ENCODE measurements around the gene CXCL8.
"Not testable (repeated sequence)": the region's sequence is repeated elsewhere in the genome, so short reads cannot be mapped to it uniquely, and the experiment has no call there.

CXCL8 gene

DNA sequence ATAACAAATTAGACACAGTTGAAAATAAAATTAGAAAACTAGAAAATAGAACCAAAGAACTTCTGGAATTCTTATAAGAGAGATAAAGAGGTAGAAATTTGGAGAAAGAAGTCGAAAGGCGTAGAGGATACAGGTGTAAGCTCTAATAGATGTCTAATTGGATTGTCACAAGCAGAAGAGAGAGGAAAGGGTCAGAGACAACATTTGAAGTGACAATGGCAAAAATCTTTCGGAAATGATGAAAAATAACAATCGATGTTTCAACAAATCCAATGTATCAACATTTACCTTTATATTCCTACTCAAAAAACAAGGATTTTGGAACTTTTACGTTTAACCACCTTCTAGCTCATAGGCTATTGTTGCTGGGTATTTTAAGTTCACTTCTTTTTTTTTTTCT is 3.8 kb downstream of the CXCL8 start:
- DNase-seq = no peak

DNA sequence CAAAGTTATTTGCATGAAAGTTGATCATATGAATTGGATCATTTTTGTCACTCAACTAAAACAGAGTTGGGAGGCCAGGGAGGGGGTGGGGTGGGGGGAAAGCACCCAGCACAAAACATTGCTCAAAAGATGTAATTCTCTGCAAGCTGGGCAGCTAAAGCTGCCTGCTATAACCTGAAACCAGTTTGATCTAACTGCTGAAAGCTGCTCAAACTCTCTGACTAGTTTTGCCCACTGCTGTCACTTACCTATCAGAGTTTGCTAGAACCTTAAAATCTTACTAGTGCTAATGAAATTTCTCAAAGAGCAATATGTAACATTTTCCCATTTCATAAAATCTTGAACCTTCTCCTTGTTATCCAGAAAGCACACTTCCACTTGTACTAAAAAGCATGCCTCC is 10.4 kb downstream of the CXCL8 start:
- DNase-seq = no peak

DNA sequence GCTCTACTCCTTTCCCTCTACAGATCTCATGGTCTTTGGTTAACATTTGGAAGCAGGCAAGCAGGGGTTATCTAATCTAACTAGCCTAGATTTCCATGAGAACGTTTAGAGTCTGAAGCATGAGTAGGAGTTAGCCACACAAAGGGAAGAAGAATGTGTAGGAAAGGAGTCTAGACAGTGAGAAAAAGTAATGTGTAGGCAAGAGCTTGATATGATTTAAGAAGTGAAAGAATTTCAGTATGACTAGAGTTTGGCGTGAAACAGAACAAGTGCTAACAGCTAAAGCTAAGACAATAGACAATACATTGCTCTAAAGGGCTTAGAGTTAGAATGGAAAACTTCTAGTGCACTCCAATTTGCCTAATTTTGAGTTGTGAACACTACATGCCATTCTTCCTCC is 10.8 kb downstream of the CXCL8 start:
- DNase-seq = no peak

DNA sequence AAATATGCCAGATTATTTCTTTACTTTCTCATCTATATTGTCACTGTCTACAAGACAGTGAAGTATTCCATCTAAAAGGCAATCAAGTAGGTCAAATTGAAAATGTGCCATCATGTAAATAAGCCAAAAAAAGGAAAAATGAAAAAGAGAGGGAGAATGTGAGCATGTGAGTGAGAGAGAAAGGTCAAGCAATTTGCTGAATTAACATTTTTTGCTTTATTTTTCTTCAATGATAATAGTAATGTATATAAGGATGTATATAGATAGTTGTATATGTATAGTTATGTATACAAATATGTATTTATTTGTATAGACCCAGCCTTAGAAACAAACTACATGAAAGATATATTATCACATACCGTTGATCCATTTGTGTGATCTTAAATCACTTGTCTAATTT is 11.5 kb downstream of the CXCL8 start:
- DNase-seq = no peak

DNA sequence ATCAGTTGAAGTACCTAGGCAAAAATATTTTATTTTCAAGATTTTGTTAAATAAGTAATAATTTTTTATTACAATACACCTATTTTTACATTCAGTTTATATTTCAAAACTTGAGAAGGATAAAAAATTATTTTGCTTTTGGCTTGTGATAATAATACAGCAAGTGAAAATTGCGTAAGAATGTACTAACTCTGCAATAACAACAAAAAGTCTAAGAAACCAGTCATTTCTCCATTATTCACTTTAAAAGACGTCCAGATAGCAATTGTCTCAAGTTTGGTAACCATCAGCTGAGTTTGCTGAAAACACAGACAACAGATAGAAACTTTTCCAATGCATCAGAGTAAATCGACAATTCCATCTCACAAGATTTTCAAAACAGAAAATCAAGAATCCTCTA is 12.1 kb downstream of the CXCL8 start:
- DNase-seq = no peak

DNA sequence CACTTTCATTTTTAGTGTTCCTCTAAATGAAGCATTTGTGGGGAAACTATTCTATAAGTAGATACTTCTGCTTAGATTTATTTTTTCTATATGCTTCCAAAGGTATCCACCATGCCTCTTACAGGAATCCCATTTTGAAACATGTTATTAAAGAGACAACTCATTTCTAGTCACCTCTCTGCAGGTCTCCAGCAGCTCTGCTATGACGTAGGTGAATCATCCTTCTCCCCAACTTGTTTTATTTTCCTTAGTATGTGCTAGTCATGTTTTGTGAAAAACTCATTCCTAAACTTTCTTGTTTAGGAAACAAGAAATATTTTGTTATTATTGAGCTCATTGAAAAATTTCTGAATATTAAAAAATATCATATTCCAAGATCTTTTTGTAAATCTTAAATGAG is 12.8 kb downstream of the CXCL8 start:
- DNase-seq = no peak

DNA sequence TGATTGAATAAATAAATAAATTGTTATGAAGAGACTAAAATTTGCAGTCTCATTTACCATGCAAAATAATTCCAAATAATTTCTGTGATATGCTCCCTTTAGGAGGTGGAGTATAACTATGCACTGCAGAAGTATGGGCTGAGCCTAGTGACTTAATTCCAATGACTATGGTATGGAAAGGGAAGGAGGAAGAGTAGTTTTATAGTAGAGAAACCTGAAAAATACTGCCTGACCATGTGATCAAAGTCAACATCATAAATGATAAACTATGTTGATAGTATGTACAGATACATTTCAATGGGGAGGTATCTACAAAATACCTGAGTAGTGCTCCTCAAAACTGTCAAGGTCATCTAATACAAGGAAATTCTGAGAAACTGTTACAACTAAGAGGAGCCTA is 14.6 kb downstream of the CXCL8 start:
- no peak for DNase-seq

DNA sequence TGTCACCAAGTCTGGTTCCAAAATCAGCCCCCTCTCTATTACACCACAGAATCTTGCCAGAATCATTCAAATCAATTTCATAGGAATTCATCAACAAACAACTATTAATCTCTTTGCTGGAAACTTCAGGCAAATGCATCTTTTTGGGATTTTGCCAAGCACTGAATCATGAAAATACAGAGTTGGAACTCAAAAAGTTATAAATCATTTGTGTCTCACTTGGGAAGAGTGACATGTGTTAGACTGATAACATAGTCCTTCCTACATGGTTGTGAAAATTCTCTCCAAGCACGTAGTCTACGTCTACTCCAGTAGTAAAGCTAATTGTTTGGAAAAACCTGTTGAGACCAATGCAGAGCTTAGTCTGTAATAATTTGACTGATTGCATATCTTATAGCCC is 19.0 kb downstream of the CXCL8 start:
- no peak for DNase-seq

DNA sequence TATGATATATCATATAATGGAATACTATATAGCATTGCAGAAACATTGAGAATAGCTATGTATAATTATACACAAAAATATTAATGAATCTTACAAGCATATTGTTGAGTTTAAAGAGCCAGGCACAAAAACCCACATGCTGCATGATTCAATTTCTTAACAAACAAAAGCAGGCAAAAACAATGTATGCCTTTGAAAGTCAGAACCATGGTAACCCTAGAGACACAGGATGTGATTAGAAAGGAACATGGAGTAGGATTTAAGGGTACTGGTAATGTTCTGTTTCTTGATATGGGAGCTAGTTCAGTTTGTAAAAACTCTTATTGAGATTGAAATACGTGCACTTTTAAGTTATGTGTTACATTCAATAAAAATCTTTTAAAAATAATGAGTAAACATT is 21.5 kb downstream of the CXCL8 start:
- DNase-seq = no peak

DNA sequence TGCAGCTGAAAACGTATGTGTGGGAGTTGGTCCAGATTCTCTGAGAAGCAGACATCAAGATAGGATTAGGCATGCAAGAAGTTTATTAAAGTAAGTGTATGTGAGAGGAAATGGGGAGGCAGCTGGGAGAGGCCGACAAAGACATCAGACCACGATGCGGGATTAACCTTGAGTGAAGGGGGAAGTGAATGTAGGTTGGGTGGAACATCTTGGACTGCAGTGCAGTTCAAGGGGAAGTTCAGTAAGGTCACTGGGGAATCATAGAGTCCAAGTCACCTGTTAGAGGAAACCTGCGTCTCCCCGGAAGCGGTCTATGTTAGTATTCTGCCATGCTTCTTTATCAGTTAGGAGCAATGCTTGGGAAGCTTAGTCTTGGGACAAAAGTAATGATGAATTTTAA is 22.0 kb downstream of the CXCL8 start:
- DNase-seq = no peak

DNA sequence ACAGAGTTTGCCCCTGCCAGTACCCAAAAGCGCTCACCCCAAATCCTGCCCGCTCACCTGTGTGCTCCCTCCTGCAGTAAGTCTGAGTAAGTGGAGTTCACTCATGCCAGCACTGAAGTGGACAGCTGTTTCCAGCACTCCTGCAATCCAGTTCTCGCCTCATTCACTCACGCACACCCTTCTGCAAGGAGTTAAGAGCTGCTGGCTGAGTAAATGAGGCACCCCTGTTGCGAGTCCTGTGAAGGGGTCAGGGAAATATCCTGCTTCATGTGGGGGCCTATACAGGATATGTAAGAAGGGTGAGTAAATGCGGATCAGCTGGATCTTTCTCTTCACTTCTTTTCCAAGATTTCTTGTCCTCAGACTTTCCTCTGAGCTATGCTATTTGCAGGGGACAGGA is 23.5 kb downstream of the CXCL8 start:
- no peak for DNase-seq

DNA sequence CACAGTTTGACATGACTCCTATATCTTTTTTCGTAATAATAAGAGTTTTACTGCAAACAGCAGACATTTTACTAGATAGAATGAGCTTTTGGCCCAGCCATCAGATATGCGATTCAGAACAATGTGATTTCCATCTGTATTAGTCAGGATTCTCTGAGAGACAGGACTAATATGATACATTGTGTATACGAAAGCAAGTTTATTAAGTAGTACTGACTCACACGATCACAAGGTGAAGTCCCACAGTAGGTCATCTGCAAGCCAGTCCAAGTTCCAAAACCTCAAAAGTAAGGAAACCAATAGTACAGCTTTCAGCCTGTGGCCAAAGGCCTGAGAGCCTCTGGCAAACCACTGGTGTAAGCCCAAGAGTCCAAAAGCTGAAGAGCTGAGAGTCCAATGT is 24.1 kb downstream of the CXCL8 start:
- DNase-seq = no peak

DNA sequence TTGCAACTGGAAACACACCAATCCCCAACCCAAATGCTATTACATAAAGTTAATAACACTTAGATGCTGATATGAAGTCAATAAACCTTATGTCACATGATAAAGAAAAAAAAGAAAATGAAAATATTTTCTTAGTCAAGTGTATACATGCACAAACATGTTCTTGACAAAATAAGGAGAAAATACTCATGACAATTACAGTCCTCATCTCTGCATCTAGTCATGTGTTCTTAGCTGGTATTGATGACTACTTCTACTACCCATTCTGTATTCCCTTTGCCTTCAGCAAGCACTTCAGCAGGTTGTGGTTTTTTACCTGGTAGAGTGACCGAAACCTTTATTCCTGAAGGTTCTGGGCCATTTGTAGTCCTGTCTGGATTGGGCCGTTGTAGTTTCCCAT is 24.9 kb downstream of the CXCL8 start:
- DNase-seq = no peak

DNA sequence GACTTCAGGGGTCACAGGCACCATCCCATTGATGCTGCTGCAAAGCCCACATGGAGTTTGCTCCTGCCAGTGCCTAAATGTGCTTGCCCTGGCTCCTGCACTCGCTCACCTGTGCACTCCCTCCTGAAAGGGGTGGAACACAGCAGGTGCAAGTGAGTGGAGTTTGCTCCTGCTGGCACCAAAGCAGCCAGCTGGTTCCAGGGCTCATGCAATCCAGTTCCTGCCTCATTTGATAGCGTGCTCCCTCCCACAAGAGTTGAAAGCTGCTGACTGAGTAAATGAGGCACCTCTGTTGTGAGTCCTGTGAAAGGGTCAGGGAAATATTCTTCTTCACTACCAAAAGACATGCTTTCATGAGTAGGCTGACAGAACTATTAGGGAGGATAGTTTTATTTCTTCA is 30.5 kb downstream of the CXCL8 start:
- DNase-seq = no peak

DNA sequence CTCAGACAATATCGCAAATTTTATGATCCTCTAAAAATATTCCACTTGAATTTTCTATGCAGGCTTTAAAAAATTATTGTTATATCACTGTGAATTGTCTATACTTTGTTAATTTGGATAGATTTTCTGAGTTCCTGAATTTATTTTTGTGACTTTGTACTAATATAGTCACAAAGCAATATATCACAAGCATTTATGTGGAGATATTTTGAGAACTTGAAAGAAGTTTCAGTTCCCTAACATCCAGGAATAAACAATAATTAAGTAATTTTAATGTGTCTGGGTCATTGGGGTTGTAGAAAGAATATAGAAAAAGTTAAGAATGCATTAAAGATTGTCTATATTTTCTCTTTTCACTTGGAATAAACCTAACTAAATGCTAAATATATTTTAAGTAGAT is 32.0 kb downstream of the CXCL8 start:
- no peak for DNase-seq

DNA sequence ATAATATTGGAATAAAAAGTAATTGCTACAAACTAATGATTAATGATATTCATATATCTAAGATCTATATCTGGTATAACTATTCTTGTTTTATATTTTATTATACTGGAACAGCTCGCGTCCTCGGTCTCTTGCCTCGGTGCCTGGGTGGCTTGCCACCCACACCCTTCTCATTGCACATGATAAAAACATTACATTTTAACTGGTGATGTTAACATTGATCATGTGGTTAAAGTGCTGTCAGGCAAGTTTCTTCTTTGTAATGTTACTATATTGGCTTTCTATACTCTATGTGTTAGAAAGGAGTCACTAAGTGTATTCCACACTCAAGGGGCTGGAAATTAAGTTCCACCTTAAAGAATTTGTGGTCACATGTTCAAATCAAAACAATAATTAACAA is 34.0 kb downstream of the CXCL8 start:
- DNase-seq = not testable (repeated sequence)

DNA sequence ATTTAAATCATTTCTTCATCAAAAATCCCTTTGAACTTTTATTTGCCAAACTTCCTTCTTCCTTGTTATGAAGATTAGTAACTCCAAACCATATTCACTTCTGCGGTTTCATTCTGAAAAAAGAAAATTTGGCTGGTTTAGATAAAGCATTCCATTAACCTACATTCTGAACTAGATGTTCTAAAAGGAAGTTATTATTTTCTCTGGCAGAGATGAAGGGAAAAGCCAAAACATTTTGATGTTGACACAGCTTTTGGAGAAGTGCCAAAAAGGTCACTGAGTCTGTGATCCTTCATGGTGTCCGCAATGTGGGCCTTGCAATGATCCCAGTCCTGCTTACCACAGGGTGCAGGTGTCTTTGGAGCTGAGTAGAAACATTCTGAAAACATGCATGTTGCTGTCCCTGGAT is 36.0 kb downstream of the CXCL8 start:
- DNase-seq = no peak

DNA sequence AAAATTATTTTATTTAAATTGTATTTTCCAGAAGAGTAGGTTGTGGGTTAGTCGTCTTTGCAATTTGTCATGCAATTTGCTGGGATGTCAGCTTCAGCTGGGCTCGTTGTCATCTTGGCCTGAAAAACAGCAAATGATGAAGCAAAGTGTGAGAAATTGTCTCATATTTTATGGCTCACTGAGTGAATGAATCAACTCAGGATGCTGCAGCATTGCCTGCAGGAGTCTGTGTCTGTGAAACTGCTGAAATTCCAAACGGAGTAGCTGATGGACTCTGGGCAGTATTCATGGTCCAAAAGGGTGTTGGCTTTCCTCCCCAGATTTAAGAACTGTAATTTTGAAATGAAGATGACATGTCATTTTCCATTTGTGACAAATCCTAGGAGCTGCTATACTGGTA is 37.2 kb downstream of the CXCL8 start:
- no peak for DNase-seq

DNA sequence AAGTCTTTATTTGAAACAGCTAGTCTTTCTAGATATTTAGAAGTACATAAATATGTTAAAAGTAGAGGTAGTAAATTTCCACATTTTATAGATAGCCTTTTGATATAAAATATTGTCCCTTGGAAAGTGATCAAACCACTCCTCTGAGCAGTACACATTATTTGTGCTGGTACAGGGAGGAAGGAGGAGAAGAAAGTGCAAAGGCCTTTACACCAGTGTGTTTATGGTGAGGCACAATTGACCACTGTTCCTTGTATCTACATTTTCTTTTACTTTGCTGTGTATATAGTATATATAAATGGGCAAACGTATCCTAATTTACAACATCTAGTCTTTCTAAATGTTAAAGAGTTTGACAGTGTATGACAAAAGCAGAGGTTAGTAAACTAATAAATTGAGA is 39.9 kb downstream of the CXCL8 start:
- DNase-seq = no peak

DNA sequence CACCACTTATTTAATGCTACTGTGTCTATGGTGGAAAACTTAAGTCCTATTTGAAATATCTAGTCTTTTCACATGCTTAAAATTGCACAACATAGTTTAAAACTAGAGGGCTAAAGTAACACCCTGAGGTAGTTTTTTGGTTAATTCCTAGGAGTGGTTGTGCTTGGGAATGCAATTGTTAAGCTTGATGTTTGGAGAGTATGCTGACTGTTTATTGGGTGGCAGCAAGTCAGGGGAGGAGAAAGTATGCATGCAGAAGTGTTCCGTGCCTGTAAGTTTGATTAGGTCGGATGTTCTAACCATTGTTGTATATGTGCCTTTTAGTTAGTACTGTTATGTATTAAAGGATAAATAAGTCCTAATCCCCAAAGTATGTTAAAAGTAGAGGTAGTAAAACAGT is 40.5 kb downstream of the CXCL8 start:
- no peak for DNase-seq

DNA sequence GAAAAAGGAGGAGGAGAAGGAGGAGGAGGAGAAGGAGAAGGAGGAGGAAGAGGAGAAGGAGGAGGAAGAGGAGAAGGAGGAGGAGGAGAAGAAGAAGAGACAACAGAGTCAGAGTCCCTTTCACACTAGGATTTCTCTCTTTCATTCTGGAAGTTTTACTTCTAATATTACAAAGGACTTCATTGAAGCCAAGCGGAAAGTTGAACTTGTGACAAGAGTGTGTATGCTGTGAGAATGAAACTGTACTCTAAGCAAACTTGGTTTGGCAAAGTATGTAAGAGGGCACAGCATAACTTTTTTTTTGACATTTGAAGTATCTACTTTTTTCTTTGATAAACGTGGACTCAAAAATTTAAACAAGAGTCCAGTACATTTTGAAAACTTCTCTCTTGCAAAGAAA is 48.0 kb downstream of the CXCL8 start:
- no peak for DNase-seq

Measured in amniotic stem cell (primary cell).